T1000 (cell line): Measurements from ENCODE around the gene SGF29.
"Not testable (repeated sequence)": the region's sequence is repeated elsewhere in the genome, so short reads cannot be mapped to it uniquely, and the experiment has no call there.

Source experiments
- DNase-seq: peaks from one replicate; lab custom pipeline; 2025; ENCODE audit warnings: mixed read lengths; lab: John Stamatoyannopoulos, UW

Gene SGF29

GRCh38 chr16:28596115-28596630 is 42.5 kb downstream of the SGF29 start:
- DNase-seq = no peak

GRCh38 chr16:28596840-28597691 is 43.3 kb downstream of the SGF29 start, which contains the start of gene SULT1A2:
Gene SULT1A2, minus strand, starts transcription at chr16:28597050. Its CDS starts 1,120 bp downstream, at chr16:28595930.
- no peak for DNase-seq

- no peak for DNase-seq
Observed at GRCh38 chr16:28597692-28598261, 44.1 kb downstream of the SGF29 start.

- not testable (repeated sequence) for DNase-seq
Observed at GRCh38 chr16:28599377-28600285, 45.9 kb downstream of the SGF29 start.

GRCh38 chr16:28600965-28601364 is 47.2 kb downstream of the SGF29 start:
- DNase-seq = not testable (repeated sequence)

- DNase-seq = not testable (repeated sequence)
Observed at GRCh38 chr16:28601589-28601988, 47.9 kb downstream of the SGF29 start.

- not testable (repeated sequence) for DNase-seq
Observed at GRCh38 chr16:28602062-28602461, 48.3 kb downstream of the SGF29 start.

- DNase-seq = no peak
Observed at GRCh38 chr16:28602529-28602928, 48.8 kb downstream of the SGF29 start.

GRCh38 chr16:28603381-28604185 is 49.9 kb downstream of the SGF29 start:
- no peak for DNase-seq

GRCh38 chr16:28604186-28604565 is 50.5 kb downstream of the SGF29 start:
- no peak for DNase-seq

- DNase-seq = no peak
Observed at GRCh38 chr16:28606291-28607115, 52.8 kb downstream of the SGF29 start.

- no peak for DNase-seq
Observed at GRCh38 chr16:28607116-28607623, 53.5 kb downstream of the SGF29 start.

GRCh38 chr16:28607681-28608495 is 54.2 kb downstream of the SGF29 start:
- not testable (repeated sequence) for DNase-seq

- not testable (repeated sequence) for DNase-seq
Observed at GRCh38 chr16:28608496-28608808, 54.7 kb downstream of the SGF29 start.

- DNase-seq = not testable (repeated sequence)
Observed at GRCh38 chr16:28608867-28609596, 55.3 kb downstream of the SGF29 start.

- DNase-seq = no peak
Observed at GRCh38 chr16:28609631-28610594, 56.2 kb downstream of the SGF29 start, which contains the start of gene SULT1A1. Gene SULT1A1, minus strand, starts transcription at chr16:28610044. Its CDS starts 1,189 bp downstream, at chr16:28608855.

GRCh38 chr16:28610595-28611191 is 57.0 kb downstream of the SGF29 start:
- DNase-seq = no peak
